ENCODE data around the gene APPL2. TPM values are rescaled to one million over a fixed set of nuclear protein-coding genes. Genes with fewer than 3 reads are reported as not detected.

Gene APPL2
- total RNA-seq, 4 donors from 2014 or later = 39.9 to 67.5 (median 59.1) TPM

GRCh38 chr12:105237666-105238065, 1.7 kb upstream of the APPL2 start:
- ATAC-seq (ENCODE audit: low FRiP score) = no peak
- no peak for DNase-seq (ENCODE audit: low spot score)
- no peak for TF ChIP-seq CTCF (IDR thresholded peaks at IDR 0.05)

GRCh38 chr12:105235281-105235731, 668 bp downstream of the APPL2 start:
- TF ChIP-seq CTCF (IDR thresholded peaks at IDR 0.05) = no peak
- ATAC-seq (ENCODE audit: low FRiP score) (no peak), DNase-seq (ENCODE audit: low spot score) (no peak)

- no peak for TF ChIP-seq CTCF (IDR thresholded peaks at IDR 0.05)
- DNase-seq (ENCODE audit: low spot score) = no peak
These were observed 1.8 kb downstream of the APPL2 start for GRCh38 chr12:105234197-105234596.

GRCh38 chr12:105233041-105233905, 2.7 kb downstream of the APPL2 start:
- DNase-seq (ENCODE audit: low spot score) (no peak), ATAC-seq (ENCODE audit: low FRiP score) (no peak)
- TF ChIP-seq CTCF (IDR thresholded peaks at IDR 0.05) = no peak

More at GRCh38 chr12:105234197-105234596, 1.8 kb downstream of the APPL2 start:
- no peak for ATAC-seq (ENCODE audit: low FRiP score)

- no peak for TF ChIP-seq CTCF (IDR thresholded peaks at IDR 0.05)
- ATAC-seq (ENCODE audit: low FRiP score) (no peak), DNase-seq (ENCODE audit: low spot score) (no peak)
These were observed 4.6 kb downstream of the APPL2 start for GRCh38 chr12:105231396-105231795.

- DNase-seq (ENCODE audit: low spot score) (no peak), ATAC-seq (ENCODE audit: low FRiP score) (no peak)
- TF ChIP-seq CTCF (IDR thresholded peaks at IDR 0.05) = no peak
These were observed 6.6 kb downstream of the APPL2 start for GRCh38 chr12:105229371-105229770.

- DNase-seq (ENCODE audit: low spot score) (no peak), ATAC-seq (ENCODE audit: low FRiP score) (no peak)
- no peak for TF ChIP-seq CTCF (IDR thresholded peaks at IDR 0.05)
These were observed 7.0 kb downstream of the APPL2 start for GRCh38 chr12:105228966-105229365.
